Panc1 (cell line): ENCODE data around the gene SLC9A9. TPM values are rescaled to one million over a fixed set of nuclear protein-coding genes. Genes with fewer than 3 reads are reported as not detected.

Experiments
- ATAC-seq: fragments of 200-7000 bp; cut with Tn5 transposase; 2 replicates; pipeline ENCODE4 v1.9.1; 2020; ENCODE audit warnings: mild to moderate bottlenecking, moderate library complexity
- BruUV-seq: library from RNA; stranded (reverse); fragments of 400-500 nt; replicated peaks from 2 replicates; lab custom pipeline; 2021; lab: Mats Ljungman, UMichigan
- CTCF ChIA-PET: fragments of 300-600 bp; sonication (Branson Sonifier 250); formaldehyde crosslinking; loops from one replicate; lab custom pipeline; 2022; ENCODE audit warnings: antibody characterized with exemption; lab: Charles Lee
- POLR2A ChIA-PET: fragments of 300-600 bp; sonication (Branson Sonifier 250); formaldehyde crosslinking; loops from one replicate; lab custom pipeline; 2022; ENCODE audit warnings: antibody characterized with exemption; lab: Charles Lee
- DNase-seq: peaks from one replicate; pipeline ENCODE4 v3.0.0-alpha.2; 2010; ENCODE audit warnings: low read depth, low spot score
- H3K27ac ChIP-seq: 2 replicates; pipeline ENCODE4 v1.5.1; 2011; ENCODE audit warnings: mild to moderate bottlenecking, low read length, inconsistent platforms
- H3K27me3 ChIP-seq: fragments of 200-500 bp; sonication (Bioruptor generic); 2 replicates; pipeline ENCODE4 v1.6.0; 2014; ENCODE audit warnings: low read length, inconsistent platforms; ENCODE audit not compliant: control insufficient read depth, insufficient read depth
- H3K36me3 ChIP-seq: fragments of 200-500 bp; sonication (Bioruptor generic); 2 replicates; pipeline ENCODE4 v1.5.1; 2014; ENCODE audit warnings: inconsistent platforms, mild to moderate bottlenecking, low read length, moderate library complexity; ENCODE audit not compliant: control insufficient read depth, insufficient read depth
- H3K4me1 ChIP-seq: 2 replicates; pipeline ENCODE4 v1.5.1; 2011; ENCODE audit warnings: inconsistent platforms, mild to moderate bottlenecking, low read length, moderate library complexity; ENCODE audit not compliant: control insufficient read depth, insufficient read depth
- H3K4me3 ChIP-seq, 2 experiments: 2 replicates each; pipeline ENCODE4 v1.5.1; 2011 to 2012; ENCODE audit warnings: low read depth in 2 of 2, low read length in 2 of 2, mild to moderate bottlenecking in 2 of 2, inconsistent platforms in 1 of 2, moderate library complexity in 1 of 2
- H3K9me3 ChIP-seq: fragments of 200-500 bp; sonication (Bioruptor generic); 2 replicates; pipeline ENCODE4 v1.5.1; 2014; ENCODE audit warnings: low read depth, mild to moderate bottlenecking, inconsistent platforms, low read length, moderate library complexity; ENCODE audit not compliant: control insufficient read depth, insufficient read depth
- POLR2AphosphoS5 ChIP-seq: IDR thresholded peaks from 2 replicates; pipeline ENCODE4 v1.6.1; 2012; ENCODE audit warnings: mild to moderate bottlenecking, low read depth, low read length, moderate library complexity
- SIN3A ChIP-seq: IDR thresholded peaks from 2 replicates; pipeline ENCODE4 v1.6.1; 2012; ENCODE audit warnings: low read depth, mild to moderate bottlenecking, low read length, moderate library complexity, borderline replicate concordance; ENCODE audit not compliant: insufficient read depth
- TCF7L2 ChIP-seq: IDR thresholded peaks from 2 replicates; pipeline ENCODE4 v1.6.1; 2011; ENCODE audit warnings: mild to moderate bottlenecking, low read depth, low read length, inconsistent platforms
- in situ Hi-C: cut with HindIII; loops from 2 replicates; pipeline ENCODE4 v1.10.0; 2016; ENCODE audit warnings: low sequenced_read_pairs, low pct_unique_long_range_greater_than_20kb
- intact Hi-C: fragments of 100-400 bp; cut with micrococcal nuclease; formaldehyde crosslinking; loops from one replicate; pipeline ENCODE4 v1.10.0; 2022; ENCODE audit not compliant: unreplicated experiment
- total RNA-seq: library from RNA; stranded (reverse); gene quantifications from one replicate; pipeline ENCODE4 v1.2.1, GENCODE V29; 2021; ENCODE audit not compliant: unreplicated experiment
- TF ChIP-seq, protein P1 (sequence below): fragments of 450-650 bp; IDR thresholded peaks from 2 replicates; pipeline ENCODE4 v1.5.1; 2017; ENCODE audit warnings: mild to moderate bottlenecking
- TF ChIP-seq, protein P2 (sequence below), 2 experiments: IDR thresholded peaks; 2 replicates each; pipeline ENCODE4 v1.6.1; 2011 to 2012; ENCODE audit warnings: low read depth in 2 of 2, control low read depth in 1 of 2, low read length in 1 of 2, mild to moderate bottlenecking in 1 of 2, moderate library complexity in 1 of 2; ENCODE audit not compliant: insufficient read depth in 1 of 2

The SLC9A9 gene
- total RNA-seq, 1 experiment from 2014 or later = not detected

DNA sequence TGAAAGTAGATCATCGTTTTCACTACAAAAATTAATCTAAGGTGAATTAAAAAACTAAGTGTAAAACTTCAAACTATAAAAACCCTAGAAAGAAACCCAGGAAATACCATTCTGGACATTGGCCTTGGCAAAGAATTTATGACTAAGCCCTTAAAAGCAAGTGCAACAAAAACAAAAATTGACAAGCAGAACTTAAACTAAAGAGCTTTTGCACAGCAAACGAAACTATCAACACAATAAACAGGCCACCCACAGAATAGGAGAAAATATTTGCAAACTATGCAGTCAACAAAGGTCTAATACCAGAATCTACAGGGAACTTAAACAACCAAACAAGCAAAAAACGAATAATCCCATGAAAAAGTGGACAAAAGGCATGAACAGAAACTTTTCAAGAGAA is 426.7 kb downstream of the SLC9A9 start:
- ATAC-seq (no peak), DNase-seq (no peak)
- in situ Hi-C loops (no loop called here), intact Hi-C loops (no loop called here)
- H3K4me3 ChIP-seq = no peak overlapping the region
- POLR2A ChIA-PET = no interaction called here
- no peak for TF ChIP-seq POLR2AphosphoS5
- TF ChIP-seq, protein P1, sequence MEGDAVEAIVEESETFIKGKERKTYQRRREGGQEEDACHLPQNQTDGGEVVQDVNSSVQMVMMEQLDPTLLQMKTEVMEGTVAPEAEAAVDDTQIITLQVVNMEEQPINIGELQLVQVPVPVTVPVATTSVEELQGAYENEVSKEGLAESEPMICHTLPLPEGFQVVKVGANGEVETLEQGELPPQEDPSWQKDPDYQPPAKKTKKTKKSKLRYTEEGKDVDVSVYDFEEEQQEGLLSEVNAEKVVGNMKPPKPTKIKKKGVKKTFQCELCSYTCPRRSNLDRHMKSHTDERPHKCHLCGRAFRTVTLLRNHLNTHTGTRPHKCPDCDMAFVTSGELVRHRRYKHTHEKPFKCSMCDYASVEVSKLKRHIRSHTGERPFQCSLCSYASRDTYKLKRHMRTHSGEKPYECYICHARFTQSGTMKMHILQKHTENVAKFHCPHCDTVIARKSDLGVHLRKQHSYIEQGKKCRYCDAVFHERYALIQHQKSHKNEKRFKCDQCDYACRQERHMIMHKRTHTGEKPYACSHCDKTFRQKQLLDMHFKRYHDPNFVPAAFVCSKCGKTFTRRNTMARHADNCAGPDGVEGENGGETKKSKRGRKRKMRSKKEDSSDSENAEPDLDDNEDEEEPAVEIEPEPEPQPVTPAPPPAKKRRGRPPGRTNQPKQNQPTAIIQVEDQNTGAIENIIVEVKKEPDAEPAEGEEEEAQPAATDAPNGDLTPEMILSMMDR = no peak
- TF ChIP-seq, protein P2, sequence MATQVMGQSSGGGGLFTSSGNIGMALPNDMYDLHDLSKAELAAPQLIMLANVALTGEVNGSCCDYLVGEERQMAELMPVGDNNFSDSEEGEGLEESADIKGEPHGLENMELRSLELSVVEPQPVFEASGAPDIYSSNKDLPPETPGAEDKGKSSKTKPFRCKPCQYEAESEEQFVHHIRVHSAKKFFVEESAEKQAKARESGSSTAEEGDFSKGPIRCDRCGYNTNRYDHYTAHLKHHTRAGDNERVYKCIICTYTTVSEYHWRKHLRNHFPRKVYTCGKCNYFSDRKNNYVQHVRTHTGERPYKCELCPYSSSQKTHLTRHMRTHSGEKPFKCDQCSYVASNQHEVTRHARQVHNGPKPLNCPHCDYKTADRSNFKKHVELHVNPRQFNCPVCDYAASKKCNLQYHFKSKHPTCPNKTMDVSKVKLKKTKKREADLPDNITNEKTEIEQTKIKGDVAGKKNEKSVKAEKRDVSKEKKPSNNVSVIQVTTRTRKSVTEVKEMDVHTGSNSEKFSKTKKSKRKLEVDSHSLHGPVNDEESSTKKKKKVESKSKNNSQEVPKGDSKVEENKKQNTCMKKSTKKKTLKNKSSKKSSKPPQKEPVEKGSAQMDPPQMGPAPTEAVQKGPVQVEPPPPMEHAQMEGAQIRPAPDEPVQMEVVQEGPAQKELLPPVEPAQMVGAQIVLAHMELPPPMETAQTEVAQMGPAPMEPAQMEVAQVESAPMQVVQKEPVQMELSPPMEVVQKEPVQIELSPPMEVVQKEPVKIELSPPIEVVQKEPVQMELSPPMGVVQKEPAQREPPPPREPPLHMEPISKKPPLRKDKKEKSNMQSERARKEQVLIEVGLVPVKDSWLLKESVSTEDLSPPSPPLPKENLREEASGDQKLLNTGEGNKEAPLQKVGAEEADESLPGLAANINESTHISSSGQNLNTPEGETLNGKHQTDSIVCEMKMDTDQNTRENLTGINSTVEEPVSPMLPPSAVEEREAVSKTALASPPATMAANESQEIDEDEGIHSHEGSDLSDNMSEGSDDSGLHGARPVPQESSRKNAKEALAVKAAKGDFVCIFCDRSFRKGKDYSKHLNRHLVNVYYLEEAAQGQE (IDR thresholded peaks at IDR 0.05; ENCODE audit: insufficient read depth in 1 of 2, low read depth in 2 of 2, low read length in 1 of 2) = no peak
- no peak for TF ChIP-seq SIN3A
- no peak for TF ChIP-seq TCF7L2
- no peaks in the 10 kb centered on the region for H3K36me3 ChIP-seq
- no peaks in the 10 kb centered on the region for H3K4me1 ChIP-seq
- no peaks in the 10 kb centered on the region for H3K9me3 ChIP-seq
- no peak overlapping the region for H3K27ac ChIP-seq
- H3K27me3 ChIP-seq = no peaks in the 10 kb centered on the region
- BruUV-seq = no TSS peak
- CTCF ChIA-PET = no interaction called here

DNA sequence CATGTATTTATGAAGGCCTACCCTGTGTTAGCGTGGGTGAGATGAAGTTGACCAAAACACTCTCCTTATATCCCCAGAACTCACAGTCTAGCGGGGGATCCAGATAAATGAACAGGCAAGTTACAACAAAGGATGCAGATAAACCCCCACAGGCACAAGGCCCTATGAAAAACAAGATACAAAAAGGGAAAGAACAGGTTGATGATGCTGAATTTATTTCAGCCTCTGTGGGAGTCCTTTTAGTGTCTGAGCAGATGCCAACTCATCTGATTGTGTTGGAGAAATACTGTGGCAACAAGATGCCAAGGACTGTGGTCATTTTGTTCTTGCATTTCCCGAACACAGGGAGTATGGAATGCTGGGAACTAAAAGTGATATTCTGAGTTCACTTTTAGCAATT is 428.7 kb downstream of the SLC9A9 start:
- Histone ChIP-seq H3K9me3 (no peaks in the 10 kb centered on the region), H3K36me3 (no peaks in the 10 kb centered on the region), H3K27ac (no peak overlapping the region), H3K27me3 (no peaks in the 10 kb centered on the region), H3K4me1 (no peaks in the 10 kb centered on the region), H3K4me3 (no peak overlapping the region)
- in situ Hi-C loops = no loop called here
- ChIA-PET CTCF (no interaction called here), POLR2A (no interaction called here)
- intact Hi-C loops = no loop called here
- TF ChIP-seq, protein P2 (IDR thresholded peaks at IDR 0.05; ENCODE audit: insufficient read depth in 1 of 2, low read depth in 2 of 2, low read length in 1 of 2) = no peak
- no peak for TF ChIP-seq TCF7L2
- TF ChIP-seq, protein P1 = no peak
- no peak for TF ChIP-seq SIN3A
- no peak for TF ChIP-seq POLR2AphosphoS5
- ATAC-seq = no peak
- BruUV-seq = no TSS peak
- DNase-seq = no peak
